ENCODE results near the gene DSC3. TPM values are rescaled to one million over a fixed set of nuclear protein-coding genes. Genes with fewer than 3 reads are reported as not detected.

DSC3 gene
- 0.17 and 0.30 TPM in 2 replicates for total RNA-seq

GRCh38 chr18:31042406-31043181 lies at the start of gene DSC3:
DSC3 (minus strand) TSS chr18:31042742; CDS start chr18:31042660, 82 bp downstream.

Other genes starting within 250 kb of the DSC3 start
- gene DSC2, start 59.7 kb upstream of the DSC3 start, total RNA-seq = under 0.01 TPM in 1 of 2 replicates, not detected in the other
- not detected in 2 replicates for gene DSC1, start 120.1 kb upstream of the DSC3 start, total RNA-seq

All from bronchus fibroblast of lung (primary cell).